ENCODE measurements around the gene CCDC192.

DNA sequence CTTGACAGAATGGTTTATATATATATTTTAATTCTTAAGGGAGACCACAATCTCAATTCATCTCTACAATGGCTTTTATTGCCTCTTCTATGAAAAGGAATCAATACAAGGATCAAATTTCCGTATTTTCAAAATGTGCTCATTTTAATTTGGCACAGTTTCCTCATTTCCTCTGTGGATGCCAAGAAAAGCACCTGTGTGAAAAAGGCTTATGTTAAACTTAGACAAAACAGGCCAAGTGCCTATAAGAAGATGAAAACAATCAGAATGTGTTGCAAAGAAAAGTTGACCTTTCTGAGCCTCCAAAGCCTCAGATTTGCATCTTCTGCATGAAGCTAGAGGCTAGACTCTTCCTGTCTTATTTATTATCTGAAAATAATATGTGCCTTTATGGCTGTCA is 206.6 kb downstream of the CCDC192 start:
- TF ChIP-seq, protein P1, sequence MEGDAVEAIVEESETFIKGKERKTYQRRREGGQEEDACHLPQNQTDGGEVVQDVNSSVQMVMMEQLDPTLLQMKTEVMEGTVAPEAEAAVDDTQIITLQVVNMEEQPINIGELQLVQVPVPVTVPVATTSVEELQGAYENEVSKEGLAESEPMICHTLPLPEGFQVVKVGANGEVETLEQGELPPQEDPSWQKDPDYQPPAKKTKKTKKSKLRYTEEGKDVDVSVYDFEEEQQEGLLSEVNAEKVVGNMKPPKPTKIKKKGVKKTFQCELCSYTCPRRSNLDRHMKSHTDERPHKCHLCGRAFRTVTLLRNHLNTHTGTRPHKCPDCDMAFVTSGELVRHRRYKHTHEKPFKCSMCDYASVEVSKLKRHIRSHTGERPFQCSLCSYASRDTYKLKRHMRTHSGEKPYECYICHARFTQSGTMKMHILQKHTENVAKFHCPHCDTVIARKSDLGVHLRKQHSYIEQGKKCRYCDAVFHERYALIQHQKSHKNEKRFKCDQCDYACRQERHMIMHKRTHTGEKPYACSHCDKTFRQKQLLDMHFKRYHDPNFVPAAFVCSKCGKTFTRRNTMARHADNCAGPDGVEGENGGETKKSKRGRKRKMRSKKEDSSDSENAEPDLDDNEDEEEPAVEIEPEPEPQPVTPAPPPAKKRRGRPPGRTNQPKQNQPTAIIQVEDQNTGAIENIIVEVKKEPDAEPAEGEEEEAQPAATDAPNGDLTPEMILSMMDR (IDR thresholded peaks at IDR 0.05; ENCODE audit: extremely low read depth in 1 of 2, insufficient read depth in 1 of 2, low read depth in 1 of 2, low read length in 2 of 2) = no peak
- TF ChIP-seq POLR2AphosphoS5 (IDR thresholded peaks at IDR 0.05; ENCODE audit: insufficient read depth, low read depth, low read length) = no peak
- TF ChIP-seq POLR2A (IDR thresholded peaks at IDR 0.05; ENCODE audit: low read depth, low read length) = no peak
- no peak for TF ChIP-seq GATA2 (IDR thresholded peaks at IDR 0.05; ENCODE audit: insufficient read depth, insufficient read length, low read depth, low read length)

Data from endothelial cell of umbilical vein (primary cell).